Measurements from ENCODE around the gene ENDOV. TPM values are rescaled to one million over a fixed set of nuclear protein-coding genes. Genes with fewer than 3 reads are reported as not detected.

Gene ENDOV
- total RNA-seq, 1 donor from 2014 or later: 39.1 TPM

- TF ChIP-seq CTCF (IDR thresholded peaks at IDR 0.05): no peak
- no peak overlapping the region for H3K4me3 Mint-ChIP-seq (ENCODE audit: unreplicated experiment)
- DNase-seq (ENCODE audit: extremely low spot score, unreplicated experiment): no peak
- H3K27me3 Mint-ChIP-seq (ENCODE audit: unreplicated experiment): peaks cover 11% of the 10 kb centered on the region
- no peaks in the 10 kb centered on the region for H3K36me3 Mint-ChIP-seq (ENCODE audit: unreplicated experiment)
- no peak overlapping the region for H3K27ac Mint-ChIP-seq (ENCODE audit: unreplicated experiment)
- no peaks in the 10 kb centered on the region for H3K9me3 Mint-ChIP-seq (ENCODE audit: unreplicated experiment)
- peaks cover 2% of the 10 kb centered on the region for H3K4me1 Mint-ChIP-seq (ENCODE audit: unreplicated experiment)
Measured at GRCh38 chr17:80446645-80447405, 31.9 kb downstream of the ENDOV start.

- no peak for TF ChIP-seq CTCF (IDR thresholded peaks at IDR 0.05)
- Mint-ChIP-seq H3K4me1 (ENCODE audit: unreplicated experiment) (peaks cover 2% of the 10 kb centered on the region), H3K27me3 (ENCODE audit: unreplicated experiment) (peaks cover 5% of the 10 kb centered on the region), H3K9me3 (ENCODE audit: unreplicated experiment) (no peaks in the 10 kb centered on the region), H3K4me3 (ENCODE audit: unreplicated experiment) (no peak overlapping the region), H3K36me3 (ENCODE audit: unreplicated experiment) (no peaks in the 10 kb centered on the region), H3K27ac (ENCODE audit: unreplicated experiment) (no peak overlapping the region)
- no peak for DNase-seq (ENCODE audit: extremely low spot score, unreplicated experiment)
Measured at GRCh38 chr17:80447790-80448189, 32.8 kb downstream of the ENDOV start.

- Mint-ChIP-seq H3K4me1 (ENCODE audit: unreplicated experiment) (peaks cover 15% of the 10 kb centered on the region), H3K27me3 (ENCODE audit: unreplicated experiment) (no peaks in the 10 kb centered on the region), H3K27ac (ENCODE audit: unreplicated experiment) (no peak overlapping the region), H3K9me3 (ENCODE audit: unreplicated experiment) (no peaks in the 10 kb centered on the region), H3K4me3 (ENCODE audit: unreplicated experiment) (no peak overlapping the region), H3K36me3 (ENCODE audit: unreplicated experiment) (no peaks in the 10 kb centered on the region)
- DNase-seq (ENCODE audit: extremely low spot score, unreplicated experiment): no peak
- TF ChIP-seq CTCF (IDR thresholded peaks at IDR 0.05): no peak
Measured at GRCh38 chr17:80449194-80449929, 34.4 kb downstream of the ENDOV start.

GRCh38 chr17:80449930-80450576 lies 35.1 kb downstream of the ENDOV start:
- Mint-ChIP-seq H3K4me3 (ENCODE audit: unreplicated experiment) (no peak overlapping the region), H3K27ac (ENCODE audit: unreplicated experiment) (no peak overlapping the region), H3K27me3 (ENCODE audit: unreplicated experiment) (no peaks in the 10 kb centered on the region), H3K9me3 (ENCODE audit: unreplicated experiment) (no peaks in the 10 kb centered on the region), H3K4me1 (ENCODE audit: unreplicated experiment) (peaks cover 15% of the 10 kb centered on the region), H3K36me3 (ENCODE audit: unreplicated experiment) (no peaks in the 10 kb centered on the region)
- DNase-seq (ENCODE audit: extremely low spot score, unreplicated experiment): no peak
- no peak for TF ChIP-seq CTCF (IDR thresholded peaks at IDR 0.05)

Data from osteocyte (in vitro differentiated cells).